WTC11 (cell line): Measurements from ENCODE around the gene CCDC138. TPM values are rescaled to one million over a fixed set of nuclear protein-coding genes. Genes with fewer than 3 reads are reported as not detected.

Experiments
- ATAC-seq: fragments of 200-7000 bp; cut with Tn5 transposase; 2 replicates; pipeline ENCODE4 v1.10.0; 2021; ENCODE audit warnings: mild to moderate bottlenecking, moderate library complexity
- CTCF ChIA-PET: fragments of 300-600 bp; sonication (Branson Sonifier 250); formaldehyde crosslinking; loops from one replicate; lab custom pipeline; 2021; ENCODE audit warnings: antibody characterized with exemption; lab: Charles Lee
- POLR2A ChIA-PET: fragments of 350-600 bp; sonication (Branson Sonifier 250); formaldehyde crosslinking; loops from one replicate; lab custom pipeline; 2021; ENCODE audit warnings: antibody characterized with exemption; lab: Charles Lee
- DNase-seq: peaks from one replicate; pipeline ENCODE4 v3.0.0; 2021; ENCODE audit warnings: low spot score
- H3K27ac Mint-ChIP-seq: 2 replicates; pipeline ENCODE4 v1.8.0; 2021; ENCODE audit warnings: mixed read lengths
- H3K27me3 Mint-ChIP-seq: 2 replicates; pipeline ENCODE4 v1.8.0; 2021; ENCODE audit warnings: low read depth, mild to moderate bottlenecking, moderate library complexity, mixed read lengths
- H3K36me3 Mint-ChIP-seq: 2 replicates; pipeline ENCODE4 v1.8.0; 2021; ENCODE audit warnings: mixed read lengths
- H3K4me1 Mint-ChIP-seq: 2 replicates; pipeline ENCODE4 v1.8.0; 2022; ENCODE audit warnings: mixed read lengths
- H3K4me3 Mint-ChIP-seq: 2 replicates; pipeline ENCODE4 v1.8.0; 2021; ENCODE audit warnings: mild to moderate bottlenecking, moderate library complexity, mixed read lengths
- H3K9me3 Mint-ChIP-seq: 2 replicates; pipeline ENCODE4 v1.8.0; 2021; ENCODE audit warnings: mixed read lengths
- CREB1 ChIP-seq: sonication (generic); formaldehyde crosslinking; IDR thresholded peaks from 2 replicates; pipeline ENCODE4 v1.8.0; 2023; ENCODE audit warnings: mild to moderate bottlenecking, missing genetic modification reagents
- E2F4 ChIP-seq: sonication (generic); formaldehyde crosslinking; IDR thresholded peaks from 2 replicates; pipeline ENCODE4 v1.8.1; 2022; ENCODE audit warnings: low read depth, mild to moderate bottlenecking, moderate library complexity, missing genetic modification reagents, borderline replicate concordance
- ESRRA ChIP-seq: sonication (generic); formaldehyde crosslinking; IDR thresholded peaks from 2 replicates; pipeline ENCODE4 v1.8.1; 2022; ENCODE audit warnings: mild to moderate bottlenecking, missing genetic modification reagents, borderline replicate concordance
- GABPB1 ChIP-seq: sonication (generic); formaldehyde crosslinking; IDR thresholded peaks from 2 replicates; pipeline ENCODE4 v1.8.1; 2023; ENCODE audit warnings: mild to moderate bottlenecking, missing genetic modification reagents
- HMGA2 ChIP-seq: fragments of 250-450 bp; sonication (Bioruptor Pico); IDR thresholded peaks from 2 replicates; pipeline ENCODE4 v1.4.0; 2021; ENCODE audit warnings: mild to moderate bottlenecking, moderate library complexity
- JUN ChIP-seq: sonication (generic); formaldehyde crosslinking; IDR thresholded peaks from 2 replicates; pipeline ENCODE4 v1.8.0; 2023; ENCODE audit warnings: mild to moderate bottlenecking, missing genetic modification reagents
- MXD4 ChIP-seq: fragments of 250-450 bp; sonication (Bioruptor Pico); IDR thresholded peaks from 2 replicates; pipeline ENCODE4 v1.8.0; 2021; ENCODE audit warnings: mild to moderate bottlenecking, moderate library complexity, borderline replicate concordance
- NFATC4 ChIP-seq: fragments of 250-450 bp; sonication (Bioruptor Pico); IDR thresholded peaks from 2 replicates; pipeline ENCODE4 v1.9.0; 2021; ENCODE audit warnings: mild to moderate bottlenecking
- NR1H2 ChIP-seq: sonication (generic); formaldehyde crosslinking; IDR thresholded peaks from 2 replicates; pipeline ENCODE4 v1.9.0; 2021; ENCODE audit warnings: mild to moderate bottlenecking, moderate library complexity, missing genetic modification reagents
- NR2C2 ChIP-seq: sonication (generic); formaldehyde crosslinking; IDR thresholded peaks from 2 replicates; pipeline ENCODE4 v1.8.0; 2022; ENCODE audit warnings: mild to moderate bottlenecking, missing genetic modification reagents
- OVOL2 ChIP-seq: fragments of 250-450 bp; sonication (Bioruptor Pico); IDR thresholded peaks from 2 replicates; pipeline ENCODE4 v1.9.0; 2021; ENCODE audit warnings: mild to moderate bottlenecking, borderline replicate concordance
- STAT6 ChIP-seq: sonication (generic); formaldehyde crosslinking; conservative IDR thresholded peaks from 2 replicates; pipeline ENCODE4 v1.8.1; 2023; ENCODE audit warnings: mild to moderate bottlenecking, low read depth, missing genetic modification reagents, moderate library complexity
- TCF7 ChIP-seq: sonication (generic); formaldehyde crosslinking; IDR thresholded peaks from 2 replicates; pipeline ENCODE4 v1.8.0; 2022; ENCODE audit warnings: mild to moderate bottlenecking, low read depth, missing genetic modification reagents, moderate library complexity
- TEAD1 ChIP-seq: sonication (generic); formaldehyde crosslinking; IDR thresholded peaks from 2 replicates; pipeline ENCODE4 v1.8.0; 2022; ENCODE audit warnings: mild to moderate bottlenecking, missing genetic modification reagents
- ZBTB43 ChIP-seq: sonication (generic); formaldehyde crosslinking; IDR thresholded peaks from 2 replicates; pipeline ENCODE4 v1.8.1; 2023; ENCODE audit warnings: mild to moderate bottlenecking, missing genetic modification reagents
- ZNF263 ChIP-seq: sonication (generic); formaldehyde crosslinking; IDR thresholded peaks from 2 replicates; pipeline ENCODE4 v1.8.1; 2022; ENCODE audit warnings: low read depth, mild to moderate bottlenecking, moderate library complexity, missing genetic modification reagents
- ZNF317 ChIP-seq: sonication (generic); formaldehyde crosslinking; IDR thresholded peaks from 2 replicates; pipeline ENCODE4 v1.8.1; 2023; ENCODE audit warnings: low read depth, mild to moderate bottlenecking, moderate library complexity, missing genetic modification reagents, borderline replicate concordance
- ZNF396 ChIP-seq: fragments of 250-450 bp; sonication (Bioruptor Pico); IDR thresholded peaks from 2 replicates; pipeline ENCODE4 v1.8.0; 2021; ENCODE audit warnings: mild to moderate bottlenecking, moderate library complexity, borderline replicate concordance
- ZNF423 ChIP-seq: fragments of 250-450 bp; sonication (Bioruptor Pico); IDR thresholded peaks from 2 replicates; pipeline ENCODE4 v2.1.2; 2022; ENCODE audit warnings: mild to moderate bottlenecking, moderate library complexity
- ZNF671 ChIP-seq: fragments of 250-450 bp; sonication (Bioruptor Pico); IDR thresholded peaks from 2 replicates; pipeline ENCODE4 v1.8.0; 2021; ENCODE audit warnings: mild to moderate bottlenecking
- ZSCAN18 ChIP-seq: fragments of 250-450 bp; sonication (Bioruptor Pico); IDR thresholded peaks from 2 replicates; pipeline ENCODE4 v2.1.2; 2022; ENCODE audit warnings: mild to moderate bottlenecking, moderate library complexity
- total RNA-seq: library from RNA; stranded (reverse); gene quantifications from 3 replicates; pipeline ENCODE4 v1.2.3, GENCODE V29; 2021
- TF ChIP-seq, protein P1 (sequence below): sonication (generic); formaldehyde crosslinking; IDR thresholded peaks from 2 replicates; pipeline ENCODE4 v1.8.0; 2023; ENCODE audit warnings: missing genetic modification reagents
- TF ChIP-seq, protein P2 (sequence below): fragments of 250-450 bp; sonication (Bioruptor Pico); IDR thresholded peaks from 2 replicates; pipeline ENCODE4 v1.9.0; 2021; ENCODE audit warnings: mild to moderate bottlenecking

CCDC138 gene
- total RNA-seq, 1 experiment from 2014 or later = 23.5 TPM

- H3K9me3 Mint-ChIP-seq = peaks cover 13% of the 10 kb centered on the region
- 0 out of 2 replicates have a peak, but pooled peaks cover 3% of the 10 kb centered on the region for H3K4me1 Mint-ChIP-seq
- CTCF ChIA-PET = no interaction called here
- DNase-seq = no peak
- peaks cover 39% of the 10 kb centered on the region for H3K36me3 Mint-ChIP-seq
- H3K4me3 Mint-ChIP-seq = no peak overlapping the region
- H3K27ac Mint-ChIP-seq = no peak overlapping the region; the same call in 1 of the 2 replicates
- ATAC-seq = no peak
- TF ChIP-seq ZBTB43 (CRISPR knock-in tag) = no peak
- TF ChIP-seq NR1H2 (CRISPR knock-in tag) = no peak
- no peak for TF ChIP-seq ESRRA (CRISPR knock-in tag)
- no peak for TF ChIP-seq STAT6 (CRISPR knock-in tag)
- TF ChIP-seq NFATC4 (CRISPR knock-in tag) = no peak
- no peak for TF ChIP-seq MXD4
- TF ChIP-seq ZNF396 (CRISPR knock-in tag) = no peak
- TF ChIP-seq, protein P1, sequence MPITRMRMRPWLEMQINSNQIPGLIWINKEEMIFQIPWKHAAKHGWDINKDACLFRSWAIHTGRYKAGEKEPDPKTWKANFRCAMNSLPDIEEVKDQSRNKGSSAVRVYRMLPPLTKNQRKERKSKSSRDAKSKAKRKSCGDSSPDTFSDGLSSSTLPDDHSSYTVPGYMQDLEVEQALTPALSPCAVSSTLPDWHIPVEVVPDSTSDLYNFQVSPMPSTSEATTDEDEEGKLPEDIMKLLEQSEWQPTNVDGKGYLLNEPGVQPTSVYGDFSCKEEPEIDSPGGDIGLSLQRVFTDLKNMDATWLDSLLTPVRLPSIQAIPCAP = no peak
- no peak for TF ChIP-seq TCF7
- TF ChIP-seq CREB1 (CRISPR knock-in tag) = no peak
- TF ChIP-seq HMGA2 = no peak
- TF ChIP-seq ZSCAN18 = no peak
- TF ChIP-seq ZNF317 = no peak
- no peak for TF ChIP-seq ZNF423 (CRISPR knock-in tag)
- TF ChIP-seq ZNF671 = no peak
- no peak for TF ChIP-seq NR2C2 (CRISPR knock-in tag)
- no peak for TF ChIP-seq E2F4 (CRISPR knock-in tag)
- TF ChIP-seq, all 79 proteins: peak for 0
- H3K27me3 Mint-ChIP-seq = no peaks in the 10 kb centered on the region
- POLR2A ChIA-PET = no interaction called here
Observed at GRCh38 chr2:108845923-108846322, 59.4 kb downstream of the CCDC138 start.

DNA sequence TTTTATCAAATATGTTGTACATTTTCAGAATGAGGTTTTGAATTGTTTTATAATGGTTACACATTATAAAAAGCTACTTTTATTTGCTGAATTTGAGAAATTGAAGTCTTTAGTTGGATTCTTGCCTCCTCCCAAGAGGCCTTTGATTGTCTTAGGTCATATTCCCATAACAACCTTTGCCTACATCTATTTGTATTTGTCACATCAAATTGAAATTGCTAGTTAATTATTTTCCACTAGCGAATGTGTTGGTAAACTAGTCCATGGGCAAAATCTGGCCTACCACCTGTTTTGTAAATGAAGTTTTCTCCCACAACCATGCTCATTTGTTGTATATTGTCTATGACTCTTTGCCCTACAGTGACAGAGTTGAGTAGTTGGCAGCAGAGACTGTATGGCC is 60.4 kb downstream of the CCDC138 start:
- Mint-ChIP-seq H3K36me3 (peaks cover 40% of the 10 kb centered on the region), H3K4me1 (0 out of 2 replicates have a peak, but pooled peaks cover 3% of the 10 kb centered on the region), H3K4me3 (no peak overlapping the region), H3K27me3 (no peaks in the 10 kb centered on the region), H3K27ac (no peak overlapping the region), H3K9me3 (peaks cover 4% of the 10 kb centered on the region; the same call in 1 of the 2 replicates)
- no peak for DNase-seq
- TF ChIP-seq ESRRA (CRISPR knock-in tag) = no peak
- ChIA-PET CTCF (no interaction called here), POLR2A (no interaction called here)
- ATAC-seq = no peak

DNA sequence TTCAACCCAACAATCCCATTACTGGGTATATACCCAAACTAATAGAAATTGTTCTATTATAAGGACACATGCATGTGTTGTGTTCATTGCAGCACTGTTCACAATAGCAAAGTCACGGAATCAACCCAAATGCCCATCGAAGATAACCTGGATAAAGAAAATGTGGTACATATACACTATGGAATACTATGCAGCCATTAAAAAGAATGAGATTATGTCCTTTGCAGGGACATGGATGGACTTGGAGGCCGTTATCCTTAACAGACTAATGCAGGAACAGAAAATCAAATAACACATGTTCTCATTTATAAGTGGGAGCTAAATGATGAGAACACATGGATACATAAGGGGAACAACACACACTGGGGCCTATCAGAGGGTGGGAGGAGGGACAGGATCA is 65.8 kb downstream of the CCDC138 start:
- Mint-ChIP-seq H3K36me3 (peaks cover 34% of the 10 kb centered on the region), H3K4me3 (no peak overlapping the region), H3K4me1 (0 out of 2 replicates have a peak, but pooled peaks cover 3% of the 10 kb centered on the region), H3K9me3 (no peaks in the 10 kb centered on the region), H3K27me3 (no peaks in the 10 kb centered on the region), H3K27ac (no peak overlapping the region)
- ChIA-PET POLR2A (no interaction called here), CTCF (no interaction called here)
- no peak for DNase-seq
- ATAC-seq = no peak
- TF ChIP-seq, protein P2, sequence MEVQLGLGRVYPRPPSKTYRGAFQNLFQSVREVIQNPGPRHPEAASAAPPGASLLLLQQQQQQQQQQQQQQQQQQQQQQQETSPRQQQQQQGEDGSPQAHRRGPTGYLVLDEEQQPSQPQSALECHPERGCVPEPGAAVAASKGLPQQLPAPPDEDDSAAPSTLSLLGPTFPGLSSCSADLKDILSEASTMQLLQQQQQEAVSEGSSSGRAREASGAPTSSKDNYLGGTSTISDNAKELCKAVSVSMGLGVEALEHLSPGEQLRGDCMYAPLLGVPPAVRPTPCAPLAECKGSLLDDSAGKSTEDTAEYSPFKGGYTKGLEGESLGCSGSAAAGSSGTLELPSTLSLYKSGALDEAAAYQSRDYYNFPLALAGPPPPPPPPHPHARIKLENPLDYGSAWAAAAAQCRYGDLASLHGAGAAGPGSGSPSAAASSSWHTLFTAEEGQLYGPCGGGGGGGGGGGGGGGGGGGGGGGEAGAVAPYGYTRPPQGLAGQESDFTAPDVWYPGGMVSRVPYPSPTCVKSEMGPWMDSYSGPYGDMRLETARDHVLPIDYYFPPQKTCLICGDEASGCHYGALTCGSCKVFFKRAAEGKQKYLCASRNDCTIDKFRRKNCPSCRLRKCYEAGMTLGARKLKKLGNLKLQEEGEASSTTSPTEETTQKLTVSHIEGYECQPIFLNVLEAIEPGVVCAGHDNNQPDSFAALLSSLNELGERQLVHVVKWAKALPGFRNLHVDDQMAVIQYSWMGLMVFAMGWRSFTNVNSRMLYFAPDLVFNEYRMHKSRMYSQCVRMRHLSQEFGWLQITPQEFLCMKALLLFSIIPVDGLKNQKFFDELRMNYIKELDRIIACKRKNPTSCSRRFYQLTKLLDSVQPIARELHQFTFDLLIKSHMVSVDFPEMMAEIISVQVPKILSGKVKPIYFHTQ = no peak
- TF ChIP-seq JUN (CRISPR knock-in tag) (no peak), TEAD1 (no peak), GABPB1 (CRISPR knock-in tag) (no peak), NFATC4 (CRISPR knock-in tag) (no peak), ZBTB43 (CRISPR knock-in tag) (no peak), ZNF263 (CRISPR knock-in tag) (no peak), OVOL2 (CRISPR knock-in tag) (no peak)
